GM21390 (cell line): ENCODE results near the gene MMAA.

ENCODE experiments used
- ATAC-seq: cut with Tn5 transposase; IDR thresholded peaks from one replicate; pipeline ENCODE4 v1.9.1; 2021; ENCODE audit not compliant: unreplicated experiment

The MMAA gene

GRCh38 chr4:145703850-145704497 is 84.8 kb downstream of the MMAA start:
- ATAC-seq = no peak

DNA sequence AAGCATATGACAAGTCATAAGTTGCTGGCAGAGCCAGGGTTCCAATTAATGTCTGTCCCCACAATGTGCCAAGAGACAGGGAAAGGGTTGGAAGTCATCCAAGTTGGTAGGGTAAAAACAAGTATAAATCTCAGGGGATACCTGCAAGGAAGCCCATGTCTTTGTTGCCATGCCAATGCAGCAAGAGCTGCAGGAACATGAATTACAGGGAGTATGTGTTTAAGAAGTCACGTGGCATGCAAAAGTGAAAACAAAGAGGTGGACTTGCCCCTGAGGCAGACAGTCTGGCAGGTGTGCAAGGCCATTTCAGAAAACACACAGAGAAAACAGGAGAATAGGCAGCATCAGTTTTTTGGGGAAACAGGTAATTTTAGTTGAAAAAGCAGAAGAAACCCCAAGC is 90.2 kb downstream of the MMAA start:
- ATAC-seq = no peak
